HG03378 (cell line): ENCODE results near the gene SALL4.
A peak's percentile ranks its signal among the peaks of the same experiment; 100 is the strongest.
"Not testable (repeated sequence)": the region's sequence is repeated elsewhere in the genome, so short reads cannot be mapped to it uniquely, and the experiment has no call there.

Experiments used
- ATAC-seq: cut with Tn5 transposase; IDR thresholded peaks from one replicate; pipeline ENCODE4 v1.9.1; 2021; ENCODE audit warnings: mild to moderate bottlenecking, moderate library complexity; ENCODE audit not compliant: unreplicated experiment

The SALL4 gene

GRCh38 chr20:51767867-51768758, 34.2 kb downstream of the SALL4 start, which contains the start of gene ATP9A:
ATP9A (minus strand) TSS chr20:51768390; CDS start chr20:51768369, 21 bp downstream.
- no peak for ATAC-seq

GRCh38 chr20:51766994-51767866, 35.1 kb downstream of the SALL4 start:
- ATAC-seq: no peak

- not testable (repeated sequence) for ATAC-seq
These were observed 36.9 kb downstream of the SALL4 start for GRCh38 chr20:51765381-51765780.

- no peak for ATAC-seq
These were observed 38.2 kb downstream of the SALL4 start for GRCh38 chr20:51763965-51764602.

GRCh38 chr20:51760905-51761546, 41.3 kb downstream of the SALL4 start:
- no peak for ATAC-seq

- no peak for ATAC-seq
These were observed 42.4 kb downstream of the SALL4 start for GRCh38 chr20:51759769-51760510.

GRCh38 chr20:51758978-51759544, 43.3 kb downstream of the SALL4 start:
- ATAC-seq: no peak

GRCh38 chr20:51757226-51757625, 45.1 kb downstream of the SALL4 start:
- no peak for ATAC-seq

GRCh38 chr20:51756653-51757052, 45.7 kb downstream of the SALL4 start:
- ATAC-seq: no peak

GRCh38 chr20:51753220-51753619, 49.1 kb downstream of the SALL4 start:
- ATAC-seq: not testable (repeated sequence)

- no peak for ATAC-seq
These were observed 49.9 kb downstream of the SALL4 start for GRCh38 chr20:51752343-51752951.

GRCh38 chr20:51750770-51751388, 51.4 kb downstream of the SALL4 start:
- ATAC-seq: no peak

- ATAC-seq: peak; percentile 65
These were observed 52.1 kb downstream of the SALL4 start for GRCh38 chr20:51750037-51750769.

- ATAC-seq: no peak
These were observed 52.7 kb downstream of the SALL4 start for GRCh38 chr20:51749674-51750036.

- no peak for ATAC-seq
These were observed 55.0 kb downstream of the SALL4 start for GRCh38 chr20:51747182-51747911.

GRCh38 chr20:51745804-51746203, 56.5 kb downstream of the SALL4 start:
- no peak for ATAC-seq

GRCh38 chr20:51740838-51741237, 61.5 kb downstream of the SALL4 start:
- no peak for ATAC-seq
